Ecto neural progenitor cell (in vitro differentiated cells): ENCODE measurements around the gene CCDC92B.
"Not testable (repeated sequence)": the region's sequence is repeated elsewhere in the genome, so short reads cannot be mapped to it uniquely, and the experiment has no call there.

Source experiments
- DNase-seq: peaks from one replicate; pipeline ENCODE4 v3.0.0-alpha.2; 2018; ENCODE audit warnings: low spot score

CCDC92B gene

GRCh38 chr17:2689411-2690164 lies 59.9 kb downstream of the CCDC92B start:
- DNase-seq: peak; percentile 42

- no peak for DNase-seq
Observed at GRCh38 chr17:2688351-2689342, 60.8 kb downstream of the CCDC92B start.

- DNase-seq: no peak
Observed at GRCh38 chr17:2687074-2687418, 62.4 kb downstream of the CCDC92B start.

GRCh38 chr17:2685696-2686095 lies 63.8 kb downstream of the CCDC92B start:
- no peak for DNase-seq

GRCh38 chr17:2684549-2684948 lies 64.9 kb downstream of the CCDC92B start:
- no peak for DNase-seq

GRCh38 chr17:2683912-2684311 lies 65.5 kb downstream of the CCDC92B start:
- no peak for DNase-seq

GRCh38 chr17:2682176-2682938 lies 67.1 kb downstream of the CCDC92B start:
- no peak for DNase-seq

GRCh38 chr17:2681650-2682049 lies 67.8 kb downstream of the CCDC92B start:
- DNase-seq: no peak

- DNase-seq: no peak
Observed at GRCh38 chr17:2680961-2681360, 68.5 kb downstream of the CCDC92B start.

GRCh38 chr17:2679247-2679646 lies 70.2 kb downstream of the CCDC92B start:
- not testable (repeated sequence) for DNase-seq
